CD8-positive, alpha-beta memory T cell (primary cell): ENCODE data around the gene NKAIN2. TPM values are rescaled to one million over a fixed set of nuclear protein-coding genes. Genes with fewer than 3 reads are reported as not detected.

Source experiments
- CTCF ChIA-PET: fragments of 350-600 bp; sonication (Branson Sonifier 250); formaldehyde crosslinking; loops from one replicate; lab custom pipeline; 2021; ENCODE audit warnings: antibody characterized with exemption; lab: Charles Lee
- POLR2A ChIA-PET: fragments of 350-600 bp; sonication (Branson Sonifier 250); formaldehyde crosslinking; loops from one replicate; lab custom pipeline; 2021; ENCODE audit warnings: antibody characterized with exemption; lab: Charles Lee
- DNase-seq, 5 donors: peaks; one replicate each; pipeline versions ENCODE4 v3.0.0 to v3.0.0-alpha.2; 2020 to 2022; ENCODE audit warnings: mixed read lengths in 1 of 5
- H3K27ac ChIP-seq: one replicate; pipeline ENCODE4 v1.7.0; 2013; ENCODE audit warnings: low read depth, mild to moderate bottlenecking, low read length, moderate library complexity
- H3K27me3 ChIP-seq: 2 replicates; pipeline ENCODE4 v1.7.0; 2013; ENCODE audit warnings: low read length, mild to moderate bottlenecking; ENCODE audit not compliant: insufficient read depth, poor library complexity, severe bottlenecking
- H3K36me3 ChIP-seq: 2 replicates; pipeline ENCODE4 v1.7.0; 2013; ENCODE audit warnings: mild to moderate bottlenecking, low read length, moderate library complexity; ENCODE audit not compliant: insufficient read depth
- H3K4me1 ChIP-seq: 2 replicates; pipeline ENCODE4 v1.7.0; 2013; ENCODE audit warnings: mild to moderate bottlenecking, low read length, moderate library complexity; ENCODE audit not compliant: insufficient read depth
- H3K4me3 ChIP-seq: 2 replicates; pipeline ENCODE4 v1.7.0; 2013; ENCODE audit warnings: mild to moderate bottlenecking, low read length
- H3K9me3 ChIP-seq: 2 replicates; pipeline ENCODE4 v1.7.0; 2013; ENCODE audit warnings: mild to moderate bottlenecking, low read length
- H3K27ac Mint-ChIP-seq, 8 donors: one replicate each; pipeline ENCODE4 v1.8.0; 2020 to 2021; ENCODE audit warnings: mixed read lengths in 8 of 8, mild to moderate bottlenecking in 6 of 8, inconsistent platforms in 3 of 8, moderate library complexity in 3 of 8
- H3K27me3 Mint-ChIP-seq, 2 donors: one replicate each; pipeline ENCODE4 v1.8.0; 2020 to 2021; ENCODE audit warnings: mixed read lengths in 2 of 2, mild to moderate bottlenecking in 1 of 2, moderate library complexity in 1 of 2
- H3K36me3 Mint-ChIP-seq, 3 donors: one replicate each; pipeline ENCODE4 v1.8.0; 2020 to 2021; ENCODE audit warnings: mixed read lengths in 3 of 3, inconsistent platforms in 1 of 3, mild to moderate bottlenecking in 1 of 3
- H3K4me1 Mint-ChIP-seq, 3 donors: one replicate each; pipeline ENCODE4 v1.8.0; 2020 to 2021; ENCODE audit warnings: mixed read lengths in 3 of 3, inconsistent platforms in 1 of 3, mild to moderate bottlenecking in 1 of 3
- H3K4me3 Mint-ChIP-seq, 7 donors: one replicate each; pipeline ENCODE4 v1.8.0; 2020 to 2021; ENCODE audit warnings: mixed read lengths in 7 of 7, mild to moderate bottlenecking in 6 of 7, moderate library complexity in 4 of 7, inconsistent platforms in 2 of 7
- H3K9me3 Mint-ChIP-seq, 5 donors: one replicate each; pipeline ENCODE4 v1.8.0; 2020 to 2022; ENCODE audit warnings: mixed read lengths in 5 of 5, mild to moderate bottlenecking in 3 of 5, moderate library complexity in 2 of 5, inconsistent platforms in 1 of 5
- polyA plus RNA-seq: library from polyadenylated mRNA; unstranded; fragments of 300-500 nt; fragmentation: Illumina TruSeq; gene quantifications from one replicate; pipeline ENCODE4 v1.2.3, GENCODE V29; 2021
- total RNA-seq, 2 experiments: library from RNA; stranded (reverse); gene quantifications; one replicate each; pipeline ENCODE4 v1.2.3, GENCODE V29; 2021

NKAIN2 gene
- total and polyA plus RNA-seq, 3 experiments from 2014 or later, result not detected

- POLR2A ChIA-PET, result no interaction called here
These were observed 974.2 kb downstream of the NKAIN2 start for GRCh38 chr6:124777863-124778262.

GRCh38 chr6:124780623-124781022, 977.0 kb downstream of the NKAIN2 start:
- no peak overlapping the region for H3K27ac ChIP-seq
- ChIA-PET CTCF (no interaction called here), POLR2A (no interaction called here)
- H3K27me3 ChIP-seq, result no peaks in the 10 kb centered on the region
- H3K27ac Mint-ChIP-seq, result no peak overlapping the region
- DNase-seq, result no peak
- no peaks in the 10 kb centered on the region for H3K27me3 Mint-ChIP-seq
- no peak overlapping the region for H3K4me3 ChIP-seq
- H3K4me1 ChIP-seq, result no peaks in the 10 kb centered on the region
- no peak overlapping the region for H3K4me3 Mint-ChIP-seq
- no peaks in the 10 kb centered on the region for H3K4me1 Mint-ChIP-seq
- H3K9me3 ChIP-seq, result no peaks in the 10 kb centered on the region
- peaks cover 0 to 13% (median 2%) of the 10 kb centered on the region in 5 donors for H3K9me3 Mint-ChIP-seq
- H3K36me3 ChIP-seq, result no peaks in the 10 kb centered on the region
- no peaks in the 10 kb centered on the region for H3K36me3 Mint-ChIP-seq

More at GRCh38 chr6:124777863-124778262, 974.2 kb downstream of the NKAIN2 start:
- DNase-seq, result no peak
- CTCF ChIA-PET, result no interaction called here
- H3K4me3 Mint-ChIP-seq, result no peak overlapping the region
- no peaks in the 10 kb centered on the region for H3K36me3 ChIP-seq
- no peaks in the 10 kb centered on the region for H3K27me3 Mint-ChIP-seq
- H3K27me3 ChIP-seq, result no peaks in the 10 kb centered on the region
- H3K27ac Mint-ChIP-seq, result no peak overlapping the region
- H3K4me1 ChIP-seq, result no peaks in the 10 kb centered on the region
- peaks cover 0 to 8% (median 0%) of the 10 kb centered on the region in 5 donors for H3K9me3 Mint-ChIP-seq
- H3K4me1 Mint-ChIP-seq, result no peaks in the 10 kb centered on the region
- no peak overlapping the region for H3K27ac ChIP-seq
- no peaks in the 10 kb centered on the region for H3K36me3 Mint-ChIP-seq
- no peaks in the 10 kb centered on the region for H3K9me3 ChIP-seq
- H3K4me3 ChIP-seq, result no peak overlapping the region

- H3K4me1 Mint-ChIP-seq, result no peaks in the 10 kb centered on the region
- H3K36me3 ChIP-seq, result no peaks in the 10 kb centered on the region
- ChIA-PET CTCF (no interaction called here), POLR2A (no interaction called here)
- no peaks in the 10 kb centered on the region for H3K27me3 ChIP-seq
- no peaks in the 10 kb centered on the region for H3K27me3 Mint-ChIP-seq
- no peaks in the 10 kb centered on the region for H3K4me1 ChIP-seq
- H3K27ac Mint-ChIP-seq, result no peak overlapping the region
- DNase-seq, result no peak
- no peaks in the 10 kb centered on the region for H3K36me3 Mint-ChIP-seq
- H3K4me3 ChIP-seq, result no peak overlapping the region
- H3K4me3 Mint-ChIP-seq, result no peak overlapping the region
- no peak overlapping the region for H3K27ac ChIP-seq
- H3K9me3 Mint-ChIP-seq, result peaks cover 0 to 13% (median 2%) of the 10 kb centered on the region in 5 donors
- no peaks in the 10 kb centered on the region for H3K9me3 ChIP-seq
These were observed 979.7 kb downstream of the NKAIN2 start for GRCh38 chr6:124783344-124783743.

GRCh38 chr6:124791156-124791555, 987.5 kb downstream of the NKAIN2 start:
- H3K36me3 Mint-ChIP-seq, result no peaks in the 10 kb centered on the region
- no peaks in the 10 kb centered on the region for H3K4me1 ChIP-seq
- H3K27ac ChIP-seq, result no peak overlapping the region
- DNase-seq, result no peak
- POLR2A ChIA-PET, result no interaction called here
- CTCF ChIA-PET, result no interaction called here
- no peaks in the 10 kb centered on the region for H3K4me1 Mint-ChIP-seq
- H3K4me3 ChIP-seq, result no peak overlapping the region
- H3K27ac Mint-ChIP-seq, result no peak overlapping the region
- H3K4me3 Mint-ChIP-seq, result no peak overlapping the region
- no peaks in the 10 kb centered on the region for H3K36me3 ChIP-seq
- H3K27me3 Mint-ChIP-seq, result no peaks in the 10 kb centered on the region
- peaks cover 0 to 3% (median 0%) of the 10 kb centered on the region in 5 donors for H3K9me3 Mint-ChIP-seq
- H3K27me3 ChIP-seq, result no peaks in the 10 kb centered on the region
- H3K9me3 ChIP-seq, result no peaks in the 10 kb centered on the region

- no peak for DNase-seq
- Mint-ChIP-seq H3K36me3 (no peaks in the 10 kb centered on the region), H3K9me3 (peaks cover 0 to 3% (median 0%) of the 10 kb centered on the region in 5 donors), H3K27ac (no peak overlapping the region), H3K4me1 (no peaks in the 10 kb centered on the region), H3K27me3 (no peaks in the 10 kb centered on the region), H3K4me3 (no peak overlapping the region)
- CTCF ChIA-PET, result no interaction called here
- Histone ChIP-seq H3K27me3 (no peaks in the 10 kb centered on the region), H3K27ac (no peak overlapping the region), H3K4me1 (no peaks in the 10 kb centered on the region), H3K36me3 (no peaks in the 10 kb centered on the region), H3K9me3 (no peaks in the 10 kb centered on the region), H3K4me3 (no peak overlapping the region)
- POLR2A ChIA-PET, result no interaction called here
These were observed 988.7 kb downstream of the NKAIN2 start for GRCh38 chr6:124792386-124792785.

GRCh38 chr6:124793398-124793797, 989.7 kb downstream of the NKAIN2 start:
- ChIA-PET POLR2A (no interaction called here), CTCF (no interaction called here)
- Histone ChIP-seq H3K27me3 (no peaks in the 10 kb centered on the region), H3K36me3 (no peaks in the 10 kb centered on the region), H3K4me1 (no peaks in the 10 kb centered on the region), H3K27ac (no peak overlapping the region), H3K9me3 (no peaks in the 10 kb centered on the region), H3K4me3 (no peak overlapping the region)
- Mint-ChIP-seq H3K9me3 (peaks cover 0 to 6% (median 0%) of the 10 kb centered on the region in 5 donors), H3K27me3 (no peaks in the 10 kb centered on the region), H3K4me3 (no peak overlapping the region), H3K4me1 (no peaks in the 10 kb centered on the region), H3K27ac (no peak overlapping the region), H3K36me3 (no peaks in the 10 kb centered on the region)
- no peak for DNase-seq

GRCh38 chr6:124795643-124796463, 992.2 kb downstream of the NKAIN2 start:
- CTCF ChIA-PET, result no interaction called here
- no peaks in the 10 kb centered on the region for H3K27me3 ChIP-seq
- H3K9me3 ChIP-seq, result no peaks in the 10 kb centered on the region
- H3K27ac ChIP-seq, result no peak overlapping the region
- Mint-ChIP-seq H3K36me3 (no peaks in the 10 kb centered on the region), H3K27me3 (no peaks in the 10 kb centered on the region), H3K9me3 (peaks cover 0 to 6% (median 0%) of the 10 kb centered on the region in 5 donors), H3K27ac (no peak overlapping the region), H3K4me1 (no peaks in the 10 kb centered on the region), H3K4me3 (no peak overlapping the region)
- no peaks in the 10 kb centered on the region for H3K4me1 ChIP-seq
- no peaks in the 10 kb centered on the region for H3K36me3 ChIP-seq
- no peak for DNase-seq
- POLR2A ChIA-PET, result no interaction called here
- H3K4me3 ChIP-seq, result no peak overlapping the region

- CTCF ChIA-PET, result no interaction called here
- POLR2A ChIA-PET, result no interaction called here
- Histone ChIP-seq H3K4me1 (no peaks in the 10 kb centered on the region), H3K9me3 (no peaks in the 10 kb centered on the region), H3K27me3 (no peaks in the 10 kb centered on the region), H3K4me3 (no peak overlapping the region), H3K36me3 (no peaks in the 10 kb centered on the region), H3K27ac (no peak overlapping the region)
- Mint-ChIP-seq H3K27ac (no peak overlapping the region), H3K4me1 (no peaks in the 10 kb centered on the region), H3K9me3 (peaks cover 0 to 6% (median 0%) of the 10 kb centered on the region in 5 donors), H3K27me3 (no peaks in the 10 kb centered on the region), H3K4me3 (no peak overlapping the region), H3K36me3 (no peaks in the 10 kb centered on the region)
- DNase-seq, result no peak
These were observed 992.9 kb downstream of the NKAIN2 start for GRCh38 chr6:124796464-124796970.
